Naive B cell (primary cell): ENCODE measurements around the gene CLOCK. TPM values are rescaled to one million over a fixed set of nuclear protein-coding genes. Genes with fewer than 3 reads are reported as not detected.
A peak's percentile ranks its signal among the peaks of the same experiment; 100 is the strongest.

Experiments
- ATAC-seq, 2 donors: fragments of 150-1000 bp; cut with Tn5 transposase; 2 replicates each; pipeline ENCODE4 v1.10.0; 2021; ENCODE audit warnings: low read depth in 2 of 2, mild to moderate bottlenecking in 2 of 2, moderate library complexity in 2 of 2
- DNase-seq: peaks from one replicate; pipeline ENCODE4 v3.0.0; 2022
- H3K27ac Mint-ChIP-seq, 6 donors: one replicate each; pipeline ENCODE4 v1.8.0; 2020 to 2022; ENCODE audit warnings: mild to moderate bottlenecking in 6 of 6, mixed read lengths in 6 of 6, moderate library complexity in 5 of 6, inconsistent platforms in 2 of 6
- H3K27me3 Mint-ChIP-seq, 3 donors: one replicate each; pipeline ENCODE4 v1.8.0; 2021 to 2022; ENCODE audit warnings: mixed read lengths in 3 of 3, mild to moderate bottlenecking in 1 of 3
- H3K36me3 Mint-ChIP-seq, 2 donors: one replicate each; pipeline ENCODE4 v1.8.0; 2020 to 2022; ENCODE audit warnings: mixed read lengths in 2 of 2, inconsistent platforms in 1 of 2, mild to moderate bottlenecking in 1 of 2
- H3K4me1 Mint-ChIP-seq, 3 donors: one replicate each; pipeline ENCODE4 v1.8.0; 2020 to 2022; ENCODE audit warnings: mixed read lengths in 3 of 3, inconsistent platforms in 1 of 3, mild to moderate bottlenecking in 1 of 3, moderate library complexity in 1 of 3
- H3K4me3 Mint-ChIP-seq, 8 donors: one replicate each; pipeline ENCODE4 v1.8.0; 2020 to 2022; ENCODE audit warnings: mild to moderate bottlenecking in 8 of 8, mixed read lengths in 8 of 8, moderate library complexity in 8 of 8, inconsistent platforms in 2 of 8
- H3K9me3 Mint-ChIP-seq, 7 donors: one replicate each; pipeline ENCODE4 v1.8.0; 2020 to 2022; ENCODE audit warnings: mixed read lengths in 7 of 7, mild to moderate bottlenecking in 5 of 7, inconsistent platforms in 2 of 7, moderate library complexity in 1 of 7
- polyA plus RNA-seq, 6 donors: library from polyadenylated mRNA; unstranded; fragments of 300-500 nt; fragmentation: Illumina TruSeq; gene quantifications; one replicate each; pipeline ENCODE4 v1.2.3, GENCODE V29; 2021; ENCODE audit warnings: low read depth in 6 of 6

CLOCK gene
- polyA plus RNA-seq, 6 donors from 2014 or later, result 1.3 to 6.0 (median 4.7) TPM

- no peaks in the 10 kb centered on the region for H3K9me3 Mint-ChIP-seq
- H3K36me3 Mint-ChIP-seq, result peaks cover 17 to 23% of the 10 kb centered on the region in 2 donors
- no peaks in the 10 kb centered on the region for H3K4me1 Mint-ChIP-seq
- H3K4me3 Mint-ChIP-seq, result no peak overlapping the region
- no peaks in the 10 kb centered on the region for H3K27me3 Mint-ChIP-seq
- ATAC-seq, result no peak
- no peak overlapping the region for H3K27ac Mint-ChIP-seq
- no peak for DNase-seq
Measured at GRCh38 chr4:55447831-55448230, 98.9 kb downstream of the CLOCK start.

GRCh38 chr4:55447108-55447708, 99.5 kb downstream of the CLOCK start:
- Mint-ChIP-seq H3K27me3 (no peaks in the 10 kb centered on the region), H3K4me3 (no peak overlapping the region), H3K9me3 (no peaks in the 10 kb centered on the region), H3K27ac (peak overlapping the region in 1 of 6 donors; percentile 27), H3K36me3 (peaks cover 16 to 22% of the 10 kb centered on the region in 2 donors), H3K4me1 (no peaks in the 10 kb centered on the region)
- ATAC-seq, result no peak
- DNase-seq, result no peak

GRCh38 chr4:55446578-55446922, 100.2 kb downstream of the CLOCK start:
- Mint-ChIP-seq H3K4me3 (no peak overlapping the region), H3K36me3 (peaks cover 10 to 16% of the 10 kb centered on the region in 2 donors), H3K27me3 (no peaks in the 10 kb centered on the region), H3K27ac (no peak overlapping the region), H3K4me1 (no peaks in the 10 kb centered on the region), H3K9me3 (no peaks in the 10 kb centered on the region)
- ATAC-seq (no peak), DNase-seq (no peak)

GRCh38 chr4:55445921-55446577, 100.7 kb downstream of the CLOCK start:
- Mint-ChIP-seq H3K4me1 (peaks cover 0 to 1% (median 0%) of the 10 kb centered on the region in 3 donors), H3K36me3 (peaks cover 5 to 11% of the 10 kb centered on the region in 2 donors), H3K4me3 (no peak overlapping the region), H3K27ac (no peak overlapping the region), H3K9me3 (no peaks in the 10 kb centered on the region), H3K27me3 (no peaks in the 10 kb centered on the region)
- DNase-seq (no peak), ATAC-seq (no peak)

- Mint-ChIP-seq H3K4me1 (peaks cover 0 to 6% (median 0%) of the 10 kb centered on the region in 3 donors), H3K9me3 (no peaks in the 10 kb centered on the region), H3K4me3 (no peak overlapping the region), H3K36me3 (peaks cover 0 to 8% of the 10 kb centered on the region in 2 donors), H3K27ac (peak overlapping the region in 1 of 6 donors; percentile 75), H3K27me3 (no peaks in the 10 kb centered on the region)
- ATAC-seq (no peak), DNase-seq (no peak)
Measured at GRCh38 chr4:55444827-55445226, 101.9 kb downstream of the CLOCK start.

GRCh38 chr4:55442541-55442940, 104.2 kb downstream of the CLOCK start:
- Mint-ChIP-seq H3K27ac (no peak overlapping the region), H3K9me3 (no peaks in the 10 kb centered on the region)
- no peak for ATAC-seq

GRCh38 chr4:55440786-55441185, 105.9 kb downstream of the CLOCK start:
- Mint-ChIP-seq H3K4me3 (no peak overlapping the region), H3K27me3 (no peaks in the 10 kb centered on the region), H3K36me3 (peaks cover 0 to 16% of the 10 kb centered on the region in 2 donors), H3K27ac (peak overlapping the region in 4 of 6 donors; percentile 24 to 67 (median 48)), H3K9me3 (no peaks in the 10 kb centered on the region), H3K4me1 (peaks cover 0 to 6% (median 0%) of the 10 kb centered on the region in 3 donors)
- DNase-seq, result no peak
- ATAC-seq, result no peak

More at GRCh38 chr4:55442541-55442940, 104.2 kb downstream of the CLOCK start:
- peaks cover 0 to 6% (median 0%) of the 10 kb centered on the region in 3 donors for H3K4me1 Mint-ChIP-seq
- peaks cover 0 to 16% of the 10 kb centered on the region in 2 donors for H3K36me3 Mint-ChIP-seq
- H3K27me3 Mint-ChIP-seq, result no peaks in the 10 kb centered on the region
- no peak for DNase-seq
- H3K4me3 Mint-ChIP-seq, result no peak overlapping the region

GRCh38 chr4:55439023-55439422, 107.7 kb downstream of the CLOCK start:
- H3K9me3 Mint-ChIP-seq, result no peaks in the 10 kb centered on the region
- H3K27ac Mint-ChIP-seq, result peak overlapping the region in 2 of 6 donors; percentile 5 to 35
- ATAC-seq (no peak), DNase-seq (no peak)
- H3K36me3 Mint-ChIP-seq, result peaks cover 0 to 16% of the 10 kb centered on the region in 2 donors
- H3K27me3 Mint-ChIP-seq, result no peaks in the 10 kb centered on the region
- peaks cover 4 to 6% (median 4%) of the 10 kb centered on the region in 3 donors for H3K4me1 Mint-ChIP-seq
- no peak overlapping the region for H3K4me3 Mint-ChIP-seq

- DNase-seq (no peak), ATAC-seq (no peak)
- no peak overlapping the region for H3K4me3 Mint-ChIP-seq
- peaks cover 0 to 13% of the 10 kb centered on the region in 2 donors for H3K36me3 Mint-ChIP-seq
- no peaks in the 10 kb centered on the region for H3K9me3 Mint-ChIP-seq
- peak overlapping the region in 2 of 6 donors; percentile 5 to 41 for H3K27ac Mint-ChIP-seq
- H3K27me3 Mint-ChIP-seq, result no peaks in the 10 kb centered on the region
- H3K4me1 Mint-ChIP-seq, result peaks cover 4 to 6% (median 4%) of the 10 kb centered on the region in 3 donors
Measured at GRCh38 chr4:55438314-55438713, 108.4 kb downstream of the CLOCK start.

GRCh38 chr4:55437823-55438222, 108.9 kb downstream of the CLOCK start:
- Mint-ChIP-seq H3K36me3 (peaks cover 0 to 13% of the 10 kb centered on the region in 2 donors), H3K27me3 (no peaks in the 10 kb centered on the region), H3K27ac (no peak overlapping the region), H3K9me3 (no peaks in the 10 kb centered on the region), H3K4me1 (peaks cover 4 to 6% (median 4%) of the 10 kb centered on the region in 3 donors), H3K4me3 (no peak overlapping the region)
- ATAC-seq, result no peak
- DNase-seq, result no peak

GRCh38 chr4:55437356-55437796, 109.3 kb downstream of the CLOCK start:
- Mint-ChIP-seq H3K27ac (no peak overlapping the region), H3K27me3 (no peaks in the 10 kb centered on the region), H3K4me1 (peaks cover 4 to 6% (median 4%) of the 10 kb centered on the region in 3 donors), H3K4me3 (no peak overlapping the region), H3K36me3 (peaks cover 0 to 10% of the 10 kb centered on the region in 2 donors), H3K9me3 (no peaks in the 10 kb centered on the region)
- ATAC-seq (no peak), DNase-seq (no peak)

GRCh38 chr4:55435141-55435841, 111.4 kb downstream of the CLOCK start:
- peaks cover 0 to 8% of the 10 kb centered on the region in 2 donors for H3K36me3 Mint-ChIP-seq
- DNase-seq (no peak), ATAC-seq (no peak)
- no peaks in the 10 kb centered on the region for H3K27me3 Mint-ChIP-seq
- peaks cover 0 to 4% (median 4%) of the 10 kb centered on the region in 3 donors for H3K4me1 Mint-ChIP-seq
- H3K4me3 Mint-ChIP-seq, result no peak overlapping the region
- H3K27ac Mint-ChIP-seq, result peak overlapping the region in 4 of 6 donors; percentile 5 to 63 (median 28)
- H3K9me3 Mint-ChIP-seq, result no peaks in the 10 kb centered on the region

GRCh38 chr4:55431710-55432336, 114.9 kb downstream of the CLOCK start:
- H3K4me1 Mint-ChIP-seq, result peaks cover 0 to 4% (median 4%) of the 10 kb centered on the region in 3 donors
- no peak overlapping the region for H3K4me3 Mint-ChIP-seq
- DNase-seq, result no peak
- peaks cover 0 to 5% of the 10 kb centered on the region in 2 donors for H3K36me3 Mint-ChIP-seq
- peak overlapping the region in 1 of 6 donors; percentile 40 for H3K27ac Mint-ChIP-seq
- H3K9me3 Mint-ChIP-seq, result no peaks in the 10 kb centered on the region
- H3K27me3 Mint-ChIP-seq, result no peaks in the 10 kb centered on the region
- ATAC-seq, result no peak
